ENCODE data around the gene HDHD3.
A peak's percentile ranks its signal among the peaks of the same experiment; 100 is the strongest.

Gene HDHD3

DNA sequence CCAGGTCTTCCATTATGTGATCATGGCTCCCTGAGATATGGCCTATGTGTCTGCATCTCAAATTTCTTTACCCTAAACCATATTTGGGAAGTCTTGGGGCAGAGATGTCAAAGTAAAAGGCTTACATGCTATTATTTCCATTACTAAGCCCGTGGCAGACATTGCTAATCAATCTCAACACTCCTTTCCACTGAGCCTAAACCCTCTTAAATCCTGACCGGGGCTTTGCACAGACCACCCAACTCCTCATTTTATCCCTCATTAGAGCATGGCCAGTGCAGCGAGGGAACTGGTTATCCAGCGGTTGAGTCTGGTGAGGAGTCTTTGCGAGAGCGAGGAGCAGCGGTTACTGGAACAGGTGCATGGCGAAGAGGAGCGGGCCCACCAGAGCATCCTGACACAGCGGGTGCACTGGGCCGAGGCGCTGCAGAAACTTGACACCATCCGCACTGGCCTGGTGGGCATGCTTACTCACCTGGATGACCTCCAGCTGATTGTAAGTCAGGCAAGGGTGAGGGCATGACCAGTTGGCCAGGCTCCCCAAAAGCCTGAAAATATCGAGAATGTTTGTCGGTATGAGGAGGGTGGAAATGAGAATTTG is 16.4 kb downstream of the HDHD3 start:
- no peak for DNase-seq (ENCODE audit: extremely low read depth, low read depth)
- TF ChIP-seq, protein P1, sequence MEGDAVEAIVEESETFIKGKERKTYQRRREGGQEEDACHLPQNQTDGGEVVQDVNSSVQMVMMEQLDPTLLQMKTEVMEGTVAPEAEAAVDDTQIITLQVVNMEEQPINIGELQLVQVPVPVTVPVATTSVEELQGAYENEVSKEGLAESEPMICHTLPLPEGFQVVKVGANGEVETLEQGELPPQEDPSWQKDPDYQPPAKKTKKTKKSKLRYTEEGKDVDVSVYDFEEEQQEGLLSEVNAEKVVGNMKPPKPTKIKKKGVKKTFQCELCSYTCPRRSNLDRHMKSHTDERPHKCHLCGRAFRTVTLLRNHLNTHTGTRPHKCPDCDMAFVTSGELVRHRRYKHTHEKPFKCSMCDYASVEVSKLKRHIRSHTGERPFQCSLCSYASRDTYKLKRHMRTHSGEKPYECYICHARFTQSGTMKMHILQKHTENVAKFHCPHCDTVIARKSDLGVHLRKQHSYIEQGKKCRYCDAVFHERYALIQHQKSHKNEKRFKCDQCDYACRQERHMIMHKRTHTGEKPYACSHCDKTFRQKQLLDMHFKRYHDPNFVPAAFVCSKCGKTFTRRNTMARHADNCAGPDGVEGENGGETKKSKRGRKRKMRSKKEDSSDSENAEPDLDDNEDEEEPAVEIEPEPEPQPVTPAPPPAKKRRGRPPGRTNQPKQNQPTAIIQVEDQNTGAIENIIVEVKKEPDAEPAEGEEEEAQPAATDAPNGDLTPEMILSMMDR (IDR thresholded peaks at IDR 0.05; ENCODE audit: low read depth, low read length, missing control alignments), result no peak
- no peak overlapping the region for H3K4me3 ChIP-seq (replicated peaks; ENCODE audit: low read depth, low read length)

DNA sequence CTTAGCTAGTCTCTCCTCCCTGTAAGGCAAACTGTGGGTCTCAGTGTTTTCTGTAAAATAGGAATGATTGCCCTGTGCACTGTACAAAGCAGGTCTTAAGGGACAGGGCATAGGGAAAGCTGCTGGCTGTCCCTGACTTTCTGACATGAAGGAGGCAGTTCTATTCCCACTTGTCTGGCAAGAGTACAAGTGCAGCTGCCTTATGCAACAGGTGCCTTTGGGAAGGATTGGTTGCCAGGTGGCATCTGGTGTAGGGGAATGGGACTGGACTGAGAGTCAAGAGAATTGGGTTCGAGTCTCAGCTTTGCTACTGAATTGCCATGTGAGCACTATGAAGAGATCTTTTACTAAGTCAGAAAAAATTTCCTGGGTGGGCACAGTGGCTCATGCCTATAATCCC is 17.4 kb downstream of the HDHD3 start:
- H3K4me3 ChIP-seq (replicated peaks; ENCODE audit: low read depth, low read length), result no peak overlapping the region
- TF ChIP-seq, protein P1 (IDR thresholded peaks at IDR 0.05; ENCODE audit: low read depth, low read length, missing control alignments), result no peak
- no peak for DNase-seq (ENCODE audit: extremely low read depth, low read depth)

DNA sequence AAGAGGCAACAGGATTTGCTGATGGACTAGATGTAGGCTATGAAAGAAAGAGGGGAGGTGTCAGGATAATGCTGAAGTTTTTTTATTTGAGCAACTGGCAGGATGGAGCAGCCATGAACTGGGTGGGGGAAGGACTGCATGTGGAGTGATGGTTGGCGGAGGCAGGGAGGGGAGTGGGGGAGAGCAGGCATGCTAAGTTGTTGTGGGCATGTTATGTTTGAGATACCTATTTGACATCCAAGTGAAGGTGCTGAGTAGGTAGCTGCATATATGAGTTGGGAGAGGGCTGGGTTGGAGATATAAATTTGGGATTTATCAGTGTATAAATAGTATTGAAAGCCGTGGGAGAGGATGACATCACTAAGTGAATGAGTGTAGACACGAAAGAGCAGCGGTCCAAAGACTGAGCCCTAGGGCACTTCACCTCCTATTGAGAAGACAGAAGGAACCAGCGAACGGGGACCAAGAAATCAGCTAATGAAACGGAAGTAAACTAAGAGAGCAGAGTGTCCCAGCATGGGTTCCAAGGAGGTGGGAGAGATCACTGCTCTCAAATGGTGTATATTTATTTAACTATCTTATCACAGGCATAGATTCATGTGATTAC is 20.0 kb downstream of the HDHD3 start:
- no peak for DNase-seq (ENCODE audit: extremely low read depth, low read depth)
- no peak overlapping the region for H3K4me3 ChIP-seq (replicated peaks; ENCODE audit: low read depth, low read length)
- TF ChIP-seq, protein P1 (IDR thresholded peaks at IDR 0.05; ENCODE audit: low read depth, low read length, missing control alignments), result no peak

GRCh38 chr9:113355040-113355596 is 21.7 kb downstream of the HDHD3 start:
- no peak for DNase-seq (ENCODE audit: extremely low read depth, low read depth)
- TF ChIP-seq, protein P1 (IDR thresholded peaks at IDR 0.05; ENCODE audit: low read depth, low read length, missing control alignments), result peak; percentile 21

DNA sequence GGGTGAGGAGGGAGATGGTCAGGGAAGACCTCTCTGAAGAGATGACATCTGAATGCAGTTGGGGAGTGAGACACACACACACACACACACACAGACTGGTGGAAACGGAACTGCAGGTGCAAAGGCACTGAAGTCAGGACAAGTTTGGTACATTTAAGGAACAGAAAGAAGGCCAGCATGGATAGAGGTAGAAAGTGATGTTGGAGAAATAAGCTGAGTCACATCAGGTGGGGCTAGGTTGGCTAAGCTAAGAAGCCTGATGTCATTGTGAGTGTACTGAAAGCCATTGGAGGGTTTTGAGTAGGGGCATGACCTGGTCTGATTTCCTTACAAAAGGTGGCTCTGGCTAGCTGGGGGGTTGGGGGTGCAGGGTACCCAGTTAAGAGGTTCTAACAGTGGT is 24.4 kb downstream of the HDHD3 start:
- no peak overlapping the region for H3K4me3 ChIP-seq (replicated peaks; ENCODE audit: low read depth, low read length)
- DNase-seq (ENCODE audit: extremely low read depth, low read depth), result no peak
- TF ChIP-seq, protein P1 (IDR thresholded peaks at IDR 0.05; ENCODE audit: low read depth, low read length, missing control alignments), result no peak

More at GRCh38 chr9:113355040-113355596, 21.7 kb downstream of the HDHD3 start:
- no peak overlapping the region for H3K4me3 ChIP-seq (replicated peaks; ENCODE audit: low read depth, low read length)

GRCh38 chr9:113352006-113352405 is 24.8 kb downstream of the HDHD3 start:
- TF ChIP-seq, protein P1 (IDR thresholded peaks at IDR 0.05; ENCODE audit: low read depth, low read length, missing control alignments), result no peak
- no peak for DNase-seq (ENCODE audit: extremely low read depth, low read depth)
- H3K4me3 ChIP-seq (replicated peaks; ENCODE audit: low read depth, low read length), result no peak overlapping the region

All from HFF-Myc (cell line).